ENCODE results near the gene SLAMF1. TPM values are rescaled to one million over a fixed set of nuclear protein-coding genes. Genes with fewer than 3 reads are reported as not detected.
"Not testable (repeated sequence)": the region's sequence is repeated elsewhere in the genome, so short reads cannot be mapped to it uniquely, and the experiment has no call there.

Gene SLAMF1
- total RNA-seq, 1 donor from 2014 or later = not detected

- Histone ChIP-seq H3K36me3 (no peaks in the 10 kb centered on the region), H3K27ac (no peak overlapping the region), H3K4me3 (no peak overlapping the region), H3K4me1 (no peaks in the 10 kb centered on the region), H3K9me3 (no peaks in the 10 kb centered on the region), H3K27me3 (no peaks in the 10 kb centered on the region)
- intact Hi-C loops (cut with DNase I) = no loop called here
- no peak for DNase-seq (ENCODE audit: low spot score in 2 of 2)
- TF ChIP-seq CTCF (IDR thresholded peaks at IDR 0.05) = no peak
Observed at GRCh38 chr1:160567858-160568682, 78.8 kb downstream of the SLAMF1 start.

GRCh38 chr1:160567341-160567740 is 79.5 kb downstream of the SLAMF1 start:
- H3K4me1 ChIP-seq = no peaks in the 10 kb centered on the region
- no peak overlapping the region for H3K4me3 ChIP-seq
- no peaks in the 10 kb centered on the region for H3K36me3 ChIP-seq
- H3K27me3 ChIP-seq = no peaks in the 10 kb centered on the region
- no peak for TF ChIP-seq CTCF (IDR thresholded peaks at IDR 0.05)
- no peaks in the 10 kb centered on the region for H3K9me3 ChIP-seq
- intact Hi-C loops (cut with DNase I) = no loop called here
- no peak overlapping the region for H3K27ac ChIP-seq
- no peak for DNase-seq (ENCODE audit: low spot score in 2 of 2)

GRCh38 chr1:160565564-160565963 is 81.3 kb downstream of the SLAMF1 start:
- DNase-seq (ENCODE audit: low spot score in 2 of 2) = no peak
- TF ChIP-seq CTCF (IDR thresholded peaks at IDR 0.05) = no peak
- Histone ChIP-seq H3K27ac (no peak overlapping the region), H3K4me1 (no peaks in the 10 kb centered on the region), H3K4me3 (no peak overlapping the region), H3K9me3 (no peaks in the 10 kb centered on the region), H3K27me3 (no peaks in the 10 kb centered on the region), H3K36me3 (no peaks in the 10 kb centered on the region)
- intact Hi-C loops (cut with DNase I) = no loop called here

GRCh38 chr1:160563230-160563629 is 83.6 kb downstream of the SLAMF1 start:
- H3K4me1 ChIP-seq; H3K27ac ChIP-seq; intact Hi-C loops (cut with DNase I): not testable (repeated sequence)

DNA sequence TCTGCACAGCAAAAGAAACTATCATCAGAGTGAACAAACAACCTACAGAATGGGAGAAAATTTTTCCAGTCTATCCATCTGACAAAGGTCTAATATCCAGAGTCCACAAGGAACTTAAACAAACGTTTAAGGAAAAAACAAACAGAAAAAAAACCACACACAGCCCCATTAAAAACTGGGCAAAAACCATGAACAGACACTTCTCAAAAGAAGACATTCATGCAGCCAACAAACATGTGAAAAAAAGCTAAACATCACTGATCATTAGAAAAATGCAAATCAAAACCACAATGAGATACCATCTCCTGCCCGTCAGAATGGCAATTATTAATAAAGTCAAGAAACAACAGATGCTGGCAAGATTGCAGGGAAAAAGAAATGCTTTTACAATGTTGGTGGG is 84.1 kb downstream of the SLAMF1 start:
- intact Hi-C loops (cut with DNase I) = not testable (repeated sequence)

More at GRCh38 chr1:160563230-160563629, 83.6 kb downstream of the SLAMF1 start:
- DNase-seq (ENCODE audit: low spot score in 2 of 2); H3K4me3 ChIP-seq; H3K27me3 ChIP-seq; H3K9me3 ChIP-seq; H3K36me3 ChIP-seq: not testable (repeated sequence)

GRCh38 chr1:160560806-160561205 is 86.0 kb downstream of the SLAMF1 start:
- Histone ChIP-seq H3K4me1 (no peaks in the 10 kb centered on the region), H3K9me3 (no peaks in the 10 kb centered on the region), H3K27me3 (no peaks in the 10 kb centered on the region), H3K36me3 (no peaks in the 10 kb centered on the region), H3K27ac (no peak overlapping the region), H3K4me3 (no peak overlapping the region)
- intact Hi-C loops (cut with DNase I) = no loop called here
- no peak for DNase-seq (ENCODE audit: low spot score in 2 of 2)
- no peak for TF ChIP-seq CTCF (IDR thresholded peaks at IDR 0.05)

More for the DNA sequence above, 84.1 kb downstream of the SLAMF1 start:
- not testable (repeated sequence) for H3K9me3 ChIP-seq; H3K4me1 ChIP-seq; H3K36me3 ChIP-seq; DNase-seq (ENCODE audit: low spot score in 2 of 2); H3K27me3 ChIP-seq; H3K27ac ChIP-seq; H3K4me3 ChIP-seq
